GM12864 (cell line): ENCODE results near the gene HPS5.
"Not testable (repeated sequence)": the region's sequence is repeated elsewhere in the genome, so short reads cannot be mapped to it uniquely, and the experiment has no call there.

ENCODE experiments used
- DNase-seq: peaks from one replicate; pipeline ENCODE4 v3.0.0-alpha.2; 2011; ENCODE audit warnings: low read depth
- H3K4me3 ChIP-seq: 2 replicates; pipeline ENCODE4 v1.5.1; 2011; ENCODE audit warnings: mild to moderate bottlenecking, low read depth, low read length, control low read depth
- CTCF ChIP-seq: IDR thresholded peaks from 2 replicates; pipeline ENCODE4 v1.5.1; 2011; ENCODE audit warnings: low read depth, mild to moderate bottlenecking, moderate library complexity, low read length, control low read depth, inconsistent platforms; ENCODE audit errors: missing control alignments

Gene HPS5

GRCh38 chr11:18261721-18262120, 60.2 kb downstream of the HPS5 start:
- no peak overlapping the region for H3K4me3 ChIP-seq
- TF ChIP-seq CTCF, result no peak
- no peak for DNase-seq

GRCh38 chr11:18259259-18259658, 62.7 kb downstream of the HPS5 start:
- no peak overlapping the region for H3K4me3 ChIP-seq
- no peak for TF ChIP-seq CTCF
- no peak for DNase-seq

- no peak for DNase-seq
- no peak overlapping the region for H3K4me3 ChIP-seq
- no peak for TF ChIP-seq CTCF
These were observed 67.1 kb downstream of the HPS5 start for GRCh38 chr11:18254781-18255361.

- no peak overlapping the region for H3K4me3 ChIP-seq
- no peak for TF ChIP-seq CTCF
These were observed 68.1 kb downstream of the HPS5 start for GRCh38 chr11:18253778-18254338.

GRCh38 chr11:18253233-18253632, 68.7 kb downstream of the HPS5 start:
- H3K4me3 ChIP-seq, result no peak overlapping the region
- TF ChIP-seq CTCF, result no peak
- no peak for DNase-seq

More at GRCh38 chr11:18253778-18254338, 68.1 kb downstream of the HPS5 start:
- no peak for DNase-seq

GRCh38 chr11:18248561-18248960, 73.4 kb downstream of the HPS5 start, which contains the start of gene SAA2:
Gene SAA2 (minus strand): TSS chr11:18248668. CDS start chr11:18248011, 657 bp downstream.
- no peak within 1 kb of the TSS for H3K4me3 ChIP-seq
- no peak for DNase-seq
- TF ChIP-seq CTCF, result no peak

GRCh38 chr11:18247191-18247581, 74.8 kb downstream of the HPS5 start:
- DNase-seq, result not testable (repeated sequence)

GRCh38 chr11:18246379-18247190, 75.4 kb downstream of the HPS5 start:
- peak; percentile 67 for DNase-seq

More at GRCh38 chr11:18247191-18247581, 74.8 kb downstream of the HPS5 start:
- H3K4me3 ChIP-seq, result not testable (repeated sequence)

More at GRCh38 chr11:18246379-18247190, 75.4 kb downstream of the HPS5 start:
- peak overlapping the region; percentile 33 for H3K4me3 ChIP-seq
